Measurements from ENCODE around the gene SORCS2.

Gene SORCS2

DNA sequence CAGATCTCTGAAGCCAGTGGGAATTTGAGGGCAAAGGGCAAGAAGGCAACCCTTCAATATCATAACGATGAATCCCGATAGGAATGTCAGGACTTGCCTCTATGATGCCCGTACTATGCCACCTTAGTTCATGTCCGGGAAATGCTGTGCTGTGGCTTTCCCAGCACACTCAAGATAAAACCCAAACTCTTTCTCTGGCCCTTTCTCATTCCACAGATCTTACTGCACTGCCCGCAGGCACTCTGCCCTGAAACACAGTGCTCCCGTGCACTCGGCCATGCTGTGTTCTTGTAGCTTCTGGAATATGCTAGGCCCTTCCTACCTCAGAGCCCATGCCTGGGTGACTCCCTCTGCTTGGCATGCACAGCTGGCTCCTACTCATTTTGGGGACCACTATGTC lies 26.3 kb downstream of the SORCS2 start:
- Histone ChIP-seq H3K9ac (ENCODE audit: low read depth, low read length) (no peak overlapping the region), H3K4me3 (ENCODE audit: low read length) (no peak overlapping the region), H3K27ac (ENCODE audit: low read length) (no peak overlapping the region), H3K9me3 (ENCODE audit: insufficient read depth, low read depth, low read length) (no peaks in the 10 kb centered on the region), H3K36me3 (ENCODE audit: insufficient read depth, low read depth, low read length) (no peaks in the 10 kb centered on the region), H3K4me1 (ENCODE audit: insufficient read depth, low read length) (no peaks in the 10 kb centered on the region), H3K27me3 (ENCODE audit: insufficient read depth, low read length) (no peaks in the 10 kb centered on the region)

DNA sequence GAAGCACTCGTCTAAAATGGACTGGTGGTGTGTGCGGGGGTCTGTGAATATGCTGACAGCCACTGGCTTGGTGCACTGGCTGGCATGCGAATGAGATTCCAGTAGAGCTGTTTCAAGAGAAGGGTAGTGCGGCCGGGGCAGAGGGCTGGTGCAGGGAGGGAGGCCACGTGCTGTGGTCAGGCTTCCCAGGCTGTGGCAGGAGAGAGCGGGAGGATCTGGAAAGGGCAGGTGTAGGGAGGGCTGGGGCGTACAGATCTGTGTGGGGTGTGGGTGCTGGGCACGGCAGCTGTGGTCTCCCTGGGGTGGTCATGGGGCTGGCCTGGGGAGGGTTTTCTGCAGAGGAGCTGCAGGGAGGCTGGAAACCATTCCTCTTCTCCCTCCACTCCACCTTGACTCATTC lies 30.2 kb downstream of the SORCS2 start:
- Histone ChIP-seq H3K36me3 (ENCODE audit: insufficient read depth, low read depth, low read length) (no peaks in the 10 kb centered on the region), H3K27me3 (ENCODE audit: insufficient read depth, low read length) (no peaks in the 10 kb centered on the region), H3K9ac (ENCODE audit: low read depth, low read length) (no peak overlapping the region), H3K27ac (ENCODE audit: low read length) (no peak overlapping the region), H3K4me3 (ENCODE audit: low read length) (no peak overlapping the region), H3K4me1 (ENCODE audit: insufficient read depth, low read length) (no peaks in the 10 kb centered on the region), H3K9me3 (ENCODE audit: insufficient read depth, low read depth, low read length) (no peaks in the 10 kb centered on the region)

DNA sequence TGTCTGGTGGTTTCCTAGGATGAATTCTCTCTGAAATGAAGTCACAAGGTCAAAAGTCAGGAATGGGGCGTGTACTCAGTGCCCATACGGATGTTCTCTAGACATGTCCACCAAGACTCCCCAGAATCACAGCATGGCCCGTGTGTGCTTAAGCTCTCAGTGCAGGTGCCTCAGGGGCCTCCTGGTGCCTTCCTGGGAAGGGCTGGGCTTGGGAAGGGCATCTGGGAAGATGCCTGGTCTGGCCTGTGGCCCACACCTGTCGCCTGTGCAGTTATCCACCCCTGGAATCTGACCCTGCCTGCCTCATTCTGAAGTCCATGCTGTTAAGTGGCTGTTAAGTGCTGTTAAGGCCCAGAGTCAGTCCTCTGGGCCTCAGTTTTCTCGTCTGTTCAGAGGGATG lies 31.2 kb downstream of the SORCS2 start:
- Histone ChIP-seq H3K9me3 (ENCODE audit: insufficient read depth, low read depth, low read length) (no peaks in the 10 kb centered on the region), H3K36me3 (ENCODE audit: insufficient read depth, low read depth, low read length) (no peaks in the 10 kb centered on the region), H3K9ac (ENCODE audit: low read depth, low read length) (no peak overlapping the region), H3K27ac (ENCODE audit: low read length) (no peak overlapping the region), H3K27me3 (ENCODE audit: insufficient read depth, low read length) (no peaks in the 10 kb centered on the region), H3K4me1 (ENCODE audit: insufficient read depth, low read length) (no peaks in the 10 kb centered on the region), H3K4me3 (ENCODE audit: low read length) (no peak overlapping the region)

- no peak overlapping the region for H3K27ac ChIP-seq (ENCODE audit: low read length)
- no peaks in the 10 kb centered on the region for H3K27me3 ChIP-seq (ENCODE audit: insufficient read depth, low read length)
- no peaks in the 10 kb centered on the region for H3K4me1 ChIP-seq (ENCODE audit: insufficient read depth, low read length)
- no peak overlapping the region for H3K9ac ChIP-seq (ENCODE audit: low read depth, low read length)
- H3K4me3 ChIP-seq (ENCODE audit: low read length), result no peak overlapping the region
- no peaks in the 10 kb centered on the region for H3K9me3 ChIP-seq (ENCODE audit: insufficient read depth, low read depth, low read length)
- no peaks in the 10 kb centered on the region for H3K36me3 ChIP-seq (ENCODE audit: insufficient read depth, low read depth, low read length)
These were observed 31.7 kb downstream of the SORCS2 start for GRCh38 chr4:7224001-7224400.

DNA sequence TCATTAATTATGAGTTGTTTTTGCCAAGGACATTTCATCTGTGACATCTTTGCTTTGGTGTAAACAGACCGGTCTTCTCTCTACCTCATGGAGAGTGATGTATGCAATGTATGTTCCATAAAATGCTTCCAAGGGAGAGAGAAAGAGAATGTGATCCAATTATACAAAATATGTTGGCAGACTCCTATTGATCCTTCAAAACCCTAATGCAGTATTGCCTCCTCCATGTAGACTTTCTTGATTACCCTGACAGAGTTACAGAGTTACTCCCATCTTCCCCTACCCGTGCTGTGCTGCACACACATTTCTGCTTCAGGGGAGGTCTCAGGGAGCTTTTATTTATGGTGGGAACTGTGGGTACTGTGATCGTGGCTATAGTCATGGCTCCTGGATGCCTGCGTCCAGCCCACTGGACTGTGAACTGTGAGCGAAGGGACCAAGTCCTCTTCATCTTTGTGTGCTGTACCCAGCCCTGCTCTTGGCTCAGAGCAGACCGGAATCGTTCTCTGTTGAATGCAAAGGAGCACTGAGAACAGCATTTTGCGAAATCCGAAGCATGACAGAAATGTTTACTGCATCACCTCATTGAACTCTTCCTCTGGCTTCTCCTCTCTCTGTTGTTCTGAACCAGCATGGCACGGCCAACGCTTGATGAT lies 32.7 kb downstream of the SORCS2 start:
- H3K9me3 ChIP-seq (ENCODE audit: insufficient read depth, low read depth, low read length), result no peaks in the 10 kb centered on the region
- H3K27ac ChIP-seq (ENCODE audit: low read length), result no peak overlapping the region
- no peaks in the 10 kb centered on the region for H3K4me1 ChIP-seq (ENCODE audit: insufficient read depth, low read length)
- no peaks in the 10 kb centered on the region for H3K27me3 ChIP-seq (ENCODE audit: insufficient read depth, low read length)
- H3K9ac ChIP-seq (ENCODE audit: low read depth, low read length), result no peak overlapping the region
- no peaks in the 10 kb centered on the region for H3K36me3 ChIP-seq (ENCODE audit: insufficient read depth, low read depth, low read length)
- H3K4me3 ChIP-seq (ENCODE audit: low read length), result no peak overlapping the region

DNA sequence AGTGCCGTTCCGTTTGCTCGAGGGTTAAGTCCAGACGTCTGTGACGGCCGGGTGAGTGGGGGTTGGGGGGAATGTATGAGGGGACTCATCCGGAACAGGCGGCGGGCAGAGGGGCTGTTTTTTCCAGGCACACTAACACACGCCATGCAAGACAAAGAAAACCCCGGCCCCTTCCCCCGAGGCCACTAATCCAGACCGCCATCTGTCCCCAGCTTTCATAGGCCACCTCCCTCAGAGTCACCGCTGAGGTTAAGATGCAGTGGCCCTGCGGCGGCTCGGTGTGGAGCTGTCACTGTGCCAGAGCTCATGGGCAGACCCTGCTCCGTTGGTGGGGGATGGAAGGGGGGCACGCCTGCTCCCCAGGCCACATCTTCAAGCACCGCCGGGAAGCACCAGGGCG lies 34.1 kb downstream of the SORCS2 start:
- Histone ChIP-seq H3K27me3 (ENCODE audit: insufficient read depth, low read length) (no peaks in the 10 kb centered on the region), H3K27ac (ENCODE audit: low read length) (no peak overlapping the region), H3K36me3 (ENCODE audit: insufficient read depth, low read depth, low read length) (no peaks in the 10 kb centered on the region), H3K4me3 (ENCODE audit: low read length) (no peak overlapping the region), H3K9me3 (ENCODE audit: insufficient read depth, low read depth, low read length) (no peaks in the 10 kb centered on the region), H3K9ac (ENCODE audit: low read depth, low read length) (no peak overlapping the region), H3K4me1 (ENCODE audit: insufficient read depth, low read length) (no peaks in the 10 kb centered on the region)

DNA sequence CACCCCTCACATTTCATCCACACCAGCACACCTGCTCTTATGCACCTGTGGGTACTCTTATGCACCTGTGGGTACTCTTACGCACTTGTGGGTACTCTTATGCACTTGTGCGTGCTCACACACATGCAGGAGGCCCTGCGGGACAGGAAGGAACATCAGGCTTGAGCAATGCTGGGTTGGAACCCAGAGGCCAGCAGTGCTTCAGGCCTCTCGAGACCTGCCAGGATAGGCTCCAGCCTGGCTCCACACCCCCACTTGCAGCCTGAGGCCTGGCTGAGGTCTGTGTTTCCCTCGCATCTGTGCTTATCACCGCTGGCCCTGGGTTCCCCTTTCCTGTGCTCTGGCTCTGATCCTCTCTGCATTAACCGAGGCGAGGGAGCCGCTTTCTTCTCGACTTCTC lies 34.7 kb downstream of the SORCS2 start:
- Histone ChIP-seq H3K36me3 (ENCODE audit: insufficient read depth, low read depth, low read length) (no peaks in the 10 kb centered on the region), H3K27me3 (ENCODE audit: insufficient read depth, low read length) (no peaks in the 10 kb centered on the region), H3K27ac (ENCODE audit: low read length) (no peak overlapping the region), H3K4me3 (ENCODE audit: low read length) (no peak overlapping the region), H3K9me3 (ENCODE audit: insufficient read depth, low read depth, low read length) (no peaks in the 10 kb centered on the region), H3K4me1 (ENCODE audit: insufficient read depth, low read length) (no peaks in the 10 kb centered on the region), H3K9ac (ENCODE audit: low read depth, low read length) (no peak overlapping the region)

DNA sequence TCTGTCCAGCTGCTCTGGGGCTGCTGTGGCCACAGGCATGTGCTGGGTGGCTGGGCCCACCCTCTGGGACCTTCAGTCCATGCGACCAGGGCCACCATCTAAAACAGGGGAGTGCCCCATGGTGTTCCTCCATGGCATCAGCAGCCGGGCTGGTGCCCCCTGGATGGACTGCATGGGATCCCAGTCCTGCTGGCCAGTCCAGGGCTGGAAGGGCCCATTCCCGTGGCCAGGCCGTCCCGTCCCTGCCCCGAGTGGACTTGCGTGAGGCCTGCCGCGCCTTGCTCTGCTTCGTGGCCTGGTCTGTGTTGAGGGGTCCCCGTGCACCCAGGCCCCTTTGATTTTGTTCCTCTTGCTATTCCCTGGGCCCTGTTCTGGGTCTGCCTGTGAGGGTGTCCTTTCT lies 36.4 kb downstream of the SORCS2 start:
- no peak overlapping the region for H3K27ac ChIP-seq (ENCODE audit: low read length)
- no peak overlapping the region for H3K9ac ChIP-seq (ENCODE audit: low read depth, low read length)
- no peaks in the 10 kb centered on the region for H3K27me3 ChIP-seq (ENCODE audit: insufficient read depth, low read length)
- no peaks in the 10 kb centered on the region for H3K4me1 ChIP-seq (ENCODE audit: insufficient read depth, low read length)
- H3K4me3 ChIP-seq (ENCODE audit: low read length), result no peak overlapping the region
- no peaks in the 10 kb centered on the region for H3K9me3 ChIP-seq (ENCODE audit: insufficient read depth, low read depth, low read length)
- H3K36me3 ChIP-seq (ENCODE audit: insufficient read depth, low read depth, low read length), result no peaks in the 10 kb centered on the region

DNA sequence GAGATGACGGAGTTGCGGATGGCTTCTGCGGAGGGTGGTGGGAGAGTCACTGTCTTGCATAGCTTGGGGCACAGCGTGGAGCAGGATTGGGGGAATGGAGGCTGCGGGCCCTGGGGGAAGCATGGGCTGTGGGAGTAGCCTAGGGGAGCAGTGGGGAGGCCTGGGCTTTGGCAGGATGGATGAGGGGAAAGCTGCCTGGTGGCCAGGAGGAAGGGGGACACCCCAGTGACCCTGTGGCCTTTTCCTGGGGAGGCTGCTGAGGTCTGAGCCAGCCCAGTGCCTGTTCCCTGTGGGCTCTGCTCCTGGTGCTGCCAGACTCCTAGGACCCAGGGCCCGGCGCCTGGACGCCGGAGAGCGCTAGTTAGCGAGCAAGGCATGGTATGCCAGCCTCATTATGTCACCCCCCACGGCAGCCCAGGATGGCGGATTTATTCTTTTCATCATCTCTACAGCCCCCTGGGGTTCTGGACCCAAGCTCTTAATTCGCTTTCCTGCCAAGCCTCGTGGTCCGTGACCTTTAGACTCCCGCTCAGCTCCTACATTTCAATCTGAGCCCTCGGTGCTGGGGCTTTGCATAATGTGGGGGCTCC lies 39.8 kb downstream of the SORCS2 start:
- no peaks in the 10 kb centered on the region for H3K27me3 ChIP-seq (ENCODE audit: insufficient read depth, low read length)
- no peak overlapping the region for H3K4me3 ChIP-seq (ENCODE audit: low read length)
- H3K36me3 ChIP-seq (ENCODE audit: insufficient read depth, low read depth, low read length), result no peaks in the 10 kb centered on the region
- no peaks in the 10 kb centered on the region for H3K4me1 ChIP-seq (ENCODE audit: insufficient read depth, low read length)
- H3K27ac ChIP-seq (ENCODE audit: low read length), result no peak overlapping the region
- H3K9me3 ChIP-seq (ENCODE audit: insufficient read depth, low read depth, low read length), result no peaks in the 10 kb centered on the region
- no peak overlapping the region for H3K9ac ChIP-seq (ENCODE audit: low read depth, low read length)

DNA sequence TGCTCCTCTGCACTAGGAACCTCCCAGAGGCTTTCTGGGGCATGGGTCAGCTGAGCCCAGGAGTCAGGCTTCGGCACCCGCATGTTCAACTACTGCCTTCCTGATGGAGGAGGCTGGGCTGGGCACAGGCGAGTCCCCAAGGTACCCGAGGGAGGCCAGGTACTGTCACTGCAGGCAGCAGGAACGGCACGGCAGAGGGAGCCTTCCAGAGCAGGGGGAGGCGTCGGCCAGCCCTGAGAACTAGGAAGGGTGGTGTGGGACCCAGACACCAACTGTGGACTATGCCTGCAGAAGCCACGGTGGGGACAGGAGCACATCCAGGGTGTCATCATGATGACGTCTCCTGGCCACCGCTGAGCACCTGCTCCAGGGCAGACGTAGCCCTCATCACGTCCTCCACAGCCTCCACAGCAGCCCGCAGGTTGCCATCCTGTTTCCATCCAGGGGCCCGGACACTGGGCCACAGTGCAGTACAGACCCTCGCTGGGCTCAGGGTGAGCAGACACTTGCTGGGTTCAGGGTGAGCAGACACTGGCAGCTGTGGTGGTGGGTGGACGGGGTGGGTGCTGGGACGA lies 40.8 kb downstream of the SORCS2 start:
- Histone ChIP-seq H3K4me1 (ENCODE audit: insufficient read depth, low read length) (no peaks in the 10 kb centered on the region), H3K27me3 (ENCODE audit: insufficient read depth, low read length) (no peaks in the 10 kb centered on the region), H3K9ac (ENCODE audit: low read depth, low read length) (no peak overlapping the region), H3K9me3 (ENCODE audit: insufficient read depth, low read depth, low read length) (no peaks in the 10 kb centered on the region), H3K27ac (ENCODE audit: low read length) (no peak overlapping the region), H3K36me3 (ENCODE audit: insufficient read depth, low read depth, low read length) (no peaks in the 10 kb centered on the region), H3K4me3 (ENCODE audit: low read length) (no peak overlapping the region)

DNA sequence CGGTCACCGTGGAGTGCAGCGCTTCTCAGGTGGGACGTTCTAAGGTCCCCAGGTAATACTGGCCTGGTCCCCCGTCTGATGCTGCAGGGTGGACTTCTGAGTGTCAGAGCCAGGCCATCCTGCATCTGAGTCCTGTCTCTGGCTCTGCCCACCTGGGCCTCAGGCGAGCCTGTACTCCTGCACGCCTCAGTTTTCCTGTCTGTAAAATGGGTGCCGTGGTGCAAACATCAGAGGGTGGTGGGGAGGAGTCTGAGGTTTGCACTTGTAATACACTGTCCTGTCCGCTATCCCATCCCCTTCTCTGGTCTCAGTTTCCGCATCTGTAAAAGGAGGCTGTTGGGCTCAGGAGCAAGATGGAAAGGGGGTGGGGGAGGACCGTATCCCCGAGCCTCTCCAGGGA lies 41.3 kb downstream of the SORCS2 start:
- Histone ChIP-seq H3K27ac (ENCODE audit: low read length) (no peak overlapping the region), H3K9ac (ENCODE audit: low read depth, low read length) (no peak overlapping the region)

GRCh38 chr4:7234355-7235029 lies 42.2 kb downstream of the SORCS2 start:
- no peaks in the 10 kb centered on the region for H3K36me3 ChIP-seq (ENCODE audit: insufficient read depth, low read depth, low read length)
- H3K9ac ChIP-seq (ENCODE audit: low read depth, low read length), result no peak overlapping the region
- H3K9me3 ChIP-seq (ENCODE audit: insufficient read depth, low read depth, low read length), result no peaks in the 10 kb centered on the region
- no peaks in the 10 kb centered on the region for H3K4me1 ChIP-seq (ENCODE audit: insufficient read depth, low read length)
- no peak overlapping the region for H3K4me3 ChIP-seq (ENCODE audit: low read length)
- H3K27me3 ChIP-seq (ENCODE audit: insufficient read depth, low read length), result no peaks in the 10 kb centered on the region
- H3K27ac ChIP-seq (ENCODE audit: low read length), result no peak overlapping the region

More for the DNA sequence above, 41.3 kb downstream of the SORCS2 start:
- Histone ChIP-seq H3K27me3 (ENCODE audit: insufficient read depth, low read length) (no peaks in the 10 kb centered on the region), H3K9me3 (ENCODE audit: insufficient read depth, low read depth, low read length) (no peaks in the 10 kb centered on the region), H3K36me3 (ENCODE audit: insufficient read depth, low read depth, low read length) (no peaks in the 10 kb centered on the region), H3K4me3 (ENCODE audit: low read length) (no peak overlapping the region), H3K4me1 (ENCODE audit: insufficient read depth, low read length) (no peaks in the 10 kb centered on the region)

Measured in iPS-20b (cell line).